ENCODE measurements around the gene CHRNA4.

CHRNA4 gene

DNA sequence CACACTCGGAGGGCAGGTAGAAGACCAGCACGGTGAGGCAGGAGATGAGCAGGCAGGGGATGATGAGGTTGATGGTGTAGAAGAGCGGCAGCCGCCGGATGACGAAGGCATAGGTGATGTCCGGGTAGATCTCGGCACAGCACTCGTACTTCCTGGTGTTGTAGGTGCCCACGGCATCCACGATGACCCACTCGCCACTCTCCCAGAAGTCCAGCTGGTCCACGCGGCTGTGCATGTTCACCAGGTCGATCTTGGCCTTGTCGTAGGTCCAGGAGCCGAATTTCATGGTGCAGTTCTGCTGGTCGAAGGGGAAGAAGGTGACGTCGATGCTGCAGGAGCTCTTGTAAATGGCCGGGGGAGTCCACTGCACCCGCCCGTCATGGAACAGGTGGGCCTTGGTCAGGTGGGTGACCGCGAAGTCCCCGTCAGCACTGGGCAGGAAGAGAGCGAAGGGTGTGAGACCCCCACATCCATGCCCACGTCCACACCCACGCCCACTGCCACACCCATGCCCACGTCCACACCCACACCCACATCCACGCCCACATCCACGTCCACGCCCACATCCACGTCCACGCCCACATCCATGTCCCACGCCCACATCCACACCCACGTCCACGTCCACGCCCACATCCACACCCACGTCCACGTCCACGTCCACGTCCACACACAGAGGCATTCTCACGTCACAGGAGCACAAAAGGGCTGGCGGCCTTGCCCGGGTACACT lies 10.4 kb downstream of the CHRNA4 start:
- no peak for DNase-seq (ENCODE audit: low read depth)
- no peak overlapping the region for H3K4me3 ChIP-seq (ENCODE audit: low read depth, low read length)
- no peak for TF ChIP-seq CTCF (IDR thresholded peaks at IDR 0.05; ENCODE audit: low read depth, low read length, missing control alignments)

DNA sequence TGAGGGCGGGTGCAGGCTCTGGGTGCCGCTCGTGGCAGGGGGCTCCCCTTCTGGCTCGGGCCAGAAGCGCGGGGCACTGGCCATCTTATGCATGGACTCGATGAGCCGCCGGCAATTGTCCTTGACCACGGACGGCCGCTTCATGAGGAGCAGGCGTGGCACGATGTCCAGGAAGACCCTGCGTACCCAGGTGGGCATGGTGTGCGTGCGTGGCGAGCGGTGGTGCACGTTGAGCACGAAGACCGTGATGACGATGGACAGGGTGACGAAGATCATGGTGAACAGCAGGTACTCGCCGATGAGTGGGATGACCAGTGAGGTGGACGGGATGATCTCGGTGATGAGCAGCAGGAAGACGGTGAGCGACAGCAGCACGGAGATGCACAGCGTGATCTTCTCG lies 11.0 kb downstream of the CHRNA4 start:
- no peak for TF ChIP-seq CTCF (IDR thresholded peaks at IDR 0.05; ENCODE audit: low read depth, low read length, missing control alignments)
- no peak for DNase-seq (ENCODE audit: low read depth)
- H3K4me3 ChIP-seq (ENCODE audit: low read depth, low read length), result no peak overlapping the region

DNA sequence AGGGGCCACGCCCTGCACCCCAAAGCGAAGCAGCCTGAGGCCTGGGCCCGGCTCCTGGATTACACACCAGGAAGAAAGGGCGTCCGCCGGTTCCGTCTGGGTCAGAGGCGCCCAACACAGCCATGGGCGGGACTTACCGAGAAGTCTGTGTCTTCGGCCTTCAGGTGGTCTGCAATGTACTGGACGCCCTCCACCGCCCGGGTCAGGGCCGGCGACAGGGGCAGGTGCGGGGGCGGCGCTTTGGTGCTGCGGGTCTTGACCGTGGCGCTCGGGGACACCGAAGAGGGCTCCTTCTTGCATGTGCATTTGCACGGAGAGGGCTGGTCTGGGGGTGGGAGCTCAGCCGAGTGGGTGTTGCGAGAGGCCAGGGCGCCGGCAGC lies 11.6 kb downstream of the CHRNA4 start:
- no peak overlapping the region for H3K4me3 ChIP-seq (ENCODE audit: low read depth, low read length)
- TF ChIP-seq CTCF (IDR thresholded peaks at IDR 0.05; ENCODE audit: low read depth, low read length, missing control alignments), result no peak
- no peak for DNase-seq (ENCODE audit: low read depth)

DNA sequence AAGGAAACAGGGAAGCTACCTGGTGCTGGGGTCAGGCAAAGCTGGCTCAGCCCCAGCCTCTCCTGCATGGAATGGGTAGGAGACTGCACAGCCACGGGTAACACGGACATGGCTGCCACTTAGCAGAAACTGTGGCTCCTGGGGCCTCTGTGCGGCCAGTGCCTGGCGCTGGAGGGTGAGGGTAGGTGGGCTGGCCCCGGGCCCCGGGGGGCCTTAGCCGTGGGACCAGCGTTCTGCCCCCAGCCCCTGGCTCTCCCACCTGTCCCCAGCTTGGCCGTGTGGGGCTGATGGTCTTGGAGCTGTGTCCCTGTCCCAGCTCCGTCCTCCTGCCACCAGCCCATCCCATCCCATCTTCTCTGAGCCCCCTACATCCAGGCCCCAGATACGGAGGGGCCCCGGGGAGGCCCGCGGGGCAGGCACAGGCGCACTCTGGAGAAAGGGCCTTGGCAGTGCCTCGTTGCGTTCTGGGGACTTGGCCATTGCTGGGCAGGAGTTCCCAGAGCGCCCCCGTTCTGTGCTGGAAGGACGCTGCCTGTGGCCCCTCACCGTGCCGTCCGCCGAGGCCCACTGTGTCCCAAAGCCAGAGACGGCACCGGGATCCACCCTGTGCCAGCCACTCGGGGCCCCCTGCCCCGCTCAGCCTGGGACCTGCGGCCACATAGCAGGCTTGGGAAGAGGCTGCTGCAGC lies 12.2 kb downstream of the CHRNA4 start:
- no peak for TF ChIP-seq CTCF (IDR thresholded peaks at IDR 0.05; ENCODE audit: low read depth, low read length, missing control alignments)
- DNase-seq (ENCODE audit: low read depth), result no peak
- no peak overlapping the region for H3K4me3 ChIP-seq (ENCODE audit: low read depth, low read length)

- no peak for DNase-seq (ENCODE audit: low read depth)
- no peak for TF ChIP-seq CTCF (IDR thresholded peaks at IDR 0.05; ENCODE audit: low read depth, low read length, missing control alignments)
- H3K4me3 ChIP-seq (ENCODE audit: low read depth, low read length), result no peak overlapping the region
Measured at GRCh38 chr20:63347950-63348827, 13.0 kb downstream of the CHRNA4 start.

DNA sequence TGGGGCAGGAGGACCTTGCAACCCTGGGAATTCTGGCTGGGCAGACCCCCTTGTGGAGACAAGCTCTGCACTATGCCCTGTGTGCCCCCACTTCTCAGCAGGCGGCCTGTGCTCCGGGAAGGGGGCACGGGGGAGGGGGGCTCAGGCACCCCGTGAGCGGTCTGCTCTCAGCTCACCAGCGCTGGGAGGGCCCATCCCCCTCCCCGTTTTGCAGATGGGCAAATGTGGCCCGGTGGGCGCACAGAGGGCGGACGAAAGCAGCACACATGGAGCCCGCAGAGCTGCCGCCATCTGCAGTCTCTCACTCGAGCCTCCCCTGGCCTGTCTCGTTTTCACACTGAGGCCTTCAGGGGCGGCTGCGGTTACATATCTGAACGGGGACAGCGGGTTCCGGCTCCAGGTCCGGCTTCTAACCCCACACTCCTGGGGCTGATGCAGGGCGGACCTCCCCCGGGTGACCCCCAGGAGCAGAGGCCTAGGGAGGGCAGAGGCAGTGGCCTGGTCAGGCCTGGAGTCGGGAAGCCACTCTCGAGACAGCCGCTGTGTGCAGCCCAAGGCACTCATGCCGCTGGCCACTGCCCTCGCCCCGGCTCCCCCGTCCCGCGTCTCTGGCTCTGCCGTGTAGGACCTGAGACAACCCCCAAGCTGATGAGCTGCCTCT lies 13.9 kb downstream of the CHRNA4 start:
- DNase-seq (ENCODE audit: low read depth), result no peak
- TF ChIP-seq CTCF (IDR thresholded peaks at IDR 0.05; ENCODE audit: low read depth, low read length, missing control alignments), result no peak
- H3K4me3 ChIP-seq (ENCODE audit: low read depth, low read length), result no peak overlapping the region

Measured in GM12864 (cell line).